HepG2 (cell line): ENCODE data around the gene ITPR1. TPM values are rescaled to one million over a fixed set of nuclear protein-coding genes. Genes with fewer than 3 reads are reported as not detected.
A peak's percentile ranks its signal among the peaks of the same experiment; 100 is the strongest.

Experiments used
- FOXM1 ChIP-seq: sonication (generic); formaldehyde crosslinking; IDR thresholded peaks from 2 replicates; pipeline ENCODE4 v1.5.0; 2020; ENCODE audit warnings: missing genetic modification reagents
- HNRNPUL1 ChIP-seq: fragments of 200-400 bp; formaldehyde crosslinking; IDR thresholded peaks from 2 replicates; pipeline ENCODE4 v1.6.1; 2017; ENCODE audit warnings: low read depth, mild to moderate bottlenecking, low read length, moderate library complexity
- HOXA5 ChIP-seq: sonication (generic); formaldehyde crosslinking; IDR thresholded peaks from 2 replicates; pipeline ENCODE4 v1.4.0; 2020; ENCODE audit warnings: missing genetic modification reagents
- KDM4B ChIP-seq: sonication (generic); formaldehyde crosslinking; IDR thresholded peaks from 2 replicates; pipeline ENCODE4 v1.4.0; 2020; ENCODE audit warnings: missing genetic modification reagents
- NFAT5 ChIP-seq: sonication (generic); formaldehyde crosslinking; IDR thresholded peaks from 2 replicates; pipeline ENCODE4 v1.4.0; 2020; ENCODE audit warnings: missing genetic modification reagents
- NFE2 ChIP-seq: sonication (generic); formaldehyde crosslinking; IDR thresholded peaks from 2 replicates; pipeline ENCODE4 v1.4.0; 2020; ENCODE audit warnings: missing genetic modification reagents
- PHF21A ChIP-seq: sonication (generic); formaldehyde crosslinking; IDR thresholded peaks from 2 replicates; pipeline ENCODE4 v1.5.0; 2020; ENCODE audit warnings: mild to moderate bottlenecking, missing genetic modification reagents
- PRPF4 ChIP-seq: fragments of 200-400 bp; formaldehyde crosslinking; IDR thresholded peaks from 2 replicates; pipeline ENCODE4 v1.6.1; 2016; ENCODE audit warnings: low read length, low read depth; ENCODE audit not compliant: poor library complexity, severe bottlenecking
- RARA ChIP-seq: IDR thresholded peaks from 2 replicates; pipeline ENCODE4 v1.6.1; 2016; ENCODE audit warnings: missing genetic modification reagents, missing compliant biosample characterization
- TFE3 ChIP-seq: IDR thresholded peaks from 2 replicates; pipeline ENCODE4 v1.6.1; 2016
- ZBTB7A ChIP-seq: sonication (generic); formaldehyde crosslinking; IDR thresholded peaks from 2 replicates; pipeline ENCODE4 v1.8.0; 2022; ENCODE audit warnings: mild to moderate bottlenecking, missing genetic modification reagents
- ZFP36L1 ChIP-seq: sonication (generic); formaldehyde crosslinking; IDR thresholded peaks from 2 replicates; pipeline ENCODE4 v1.8.0; 2022; ENCODE audit warnings: mild to moderate bottlenecking, missing genetic modification reagents, moderate library complexity
- ZNF224 ChIP-seq: sonication (generic); formaldehyde crosslinking; IDR thresholded peaks from 2 replicates; pipeline ENCODE4 v1.5.0; 2020; ENCODE audit warnings: mild to moderate bottlenecking, missing genetic modification reagents
- ZNF280B ChIP-seq: sonication (generic); formaldehyde crosslinking; IDR thresholded peaks from 2 replicates; pipeline ENCODE4 v1.5.0; 2020; ENCODE audit warnings: missing genetic modification reagents, mild to moderate bottlenecking, borderline replicate concordance
- ZNF367 ChIP-seq: sonication (generic); formaldehyde crosslinking; IDR thresholded peaks from 2 replicates; pipeline ENCODE4 v1.4.0; 2020; ENCODE audit warnings: missing genetic modification reagents, borderline replicate concordance
- ZNF547 ChIP-seq: sonication (generic); formaldehyde crosslinking; IDR thresholded peaks from 2 replicates; pipeline ENCODE4 v1.5.1; 2020; ENCODE audit warnings: mild to moderate bottlenecking, missing genetic modification reagents
- ZNF687 ChIP-seq: sonication (generic); formaldehyde crosslinking; IDR thresholded peaks from 2 replicates; pipeline ENCODE4 v1.5.1; 2020; ENCODE audit warnings: mild to moderate bottlenecking, missing genetic modification reagents, moderate library complexity
- ZNF879 ChIP-seq: sonication (generic); formaldehyde crosslinking; IDR thresholded peaks from 2 replicates; pipeline ENCODE4 v1.8.1; 2023; ENCODE audit warnings: missing genetic modification reagents
- ZSCAN22 ChIP-seq: sonication (generic); formaldehyde crosslinking; IDR thresholded peaks from 2 replicates; pipeline ENCODE4 v1.4.0; 2020; ENCODE audit warnings: mild to moderate bottlenecking, missing genetic modification reagents
- polyA plus RNA-seq, 8 experiments: library from polyadenylated mRNA; depleted of rRNA in 3 of 8; stranded (reverse) in 7 of 8; unstranded in 1 of 8; fragments of >200 nt; fragmentation: Illumina TruSeq in 4 of 8; extraction: Trizol in 4 of 8; gene quantifications; 2 replicates each; pipeline versions ENCODE4 v1.2.1 to v1.2.3, GENCODE V29; 2011 to 2016; ENCODE audit warnings: low read depth in 4 of 8, missing spikeins in 1 of 8, mixed read lengths in 1 of 8; ENCODE audit not compliant: insufficient read depth in 1 of 8
- total RNA-seq, 5 experiments: library from RNA; depleted of rRNA; stranded (reverse); fragments of >200 nt; fragmentation: Illumina TruSeq; extraction: Trizol; gene quantifications; 2 replicates each; pipeline ENCODE4 v1.2.3, GENCODE V29; 2016; ENCODE audit warnings: low read depth in 1 of 5

Gene ITPR1
- total and polyA plus RNA-seq, 2 of the 13 experiments (the other 11 are each of a cell fraction or from before 2014, with no cell fraction given), result 10.0 to 11.4 TPM

- TF ChIP-seq ZNF224 (no peak), ZNF687 (CRISPR knock-in tag) (peak; percentile 92), PHF21A (CRISPR knock-in tag) (no peak), ZNF280B (peak; percentile 35; the same call in 1 of the 2 replicates), ZFP36L1 (CRISPR knock-in tag) (peak; percentile 68; the same call in 1 of the 2 replicates), NFE2 (no peak), ZBTB7A (no peak), TFE3 (CRISPR knock-in tag) (peak; percentile 82), ZSCAN22 (CRISPR knock-in tag) (no peak), ZNF547 (CRISPR knock-in tag) (no peak), NFAT5 (CRISPR knock-in tag) (no peak), ZNF367 (no peak), FOXM1 (CRISPR knock-in tag) (no peak), HNRNPUL1 (no peak), KDM4B (CRISPR knock-in tag) (no peak), ZNF879 (no peak), HOXA5 (CRISPR knock-in tag) (0 out of 2 replicates have a peak, but pooled peaks have one; percentile 24), RARA (CRISPR knock-in tag) (peak; percentile 96), PRPF4 (no peak)
Observed at GRCh38 chr3:4724051-4724629, 231.0 kb downstream of the ITPR1 start (continued).
